T-helper 2 cell treated with Interferon-gamma antibody and Interleukin-4, amounts not matched to agents 5 μg/mL and 100 μg/mL, for 36 hours (primary cell): ENCODE results near the gene CS.
A peak's percentile ranks its signal among the peaks of the same experiment; 100 is the strongest.
"Not testable (repeated sequence)": the region's sequence is repeated elsewhere in the genome, so short reads cannot be mapped to it uniquely, and the experiment has no call there.

Source experiments
- DNase-seq: peaks from one replicate; pipeline ENCODE4 v3.0.0; 2021; ENCODE audit warnings: low spot score
- H3K27ac Mint-ChIP-seq: one replicate; pipeline ENCODE4 v1.8.0; 2021; ENCODE audit warnings: mild to moderate bottlenecking, mixed read lengths
- H3K27me3 Mint-ChIP-seq: one replicate; pipeline ENCODE4 v1.8.0; 2021; ENCODE audit warnings: low read depth, mixed read lengths
- H3K36me3 Mint-ChIP-seq: one replicate; pipeline ENCODE4 v1.8.0; 2021; ENCODE audit warnings: low read depth, mixed read lengths
- H3K4me1 Mint-ChIP-seq: one replicate; pipeline ENCODE4 v1.8.0; 2021; ENCODE audit warnings: low read depth, mixed read lengths
- H3K4me3 Mint-ChIP-seq: one replicate; pipeline ENCODE4 v1.8.0; 2022; ENCODE audit warnings: mild to moderate bottlenecking, moderate library complexity, mixed read lengths
- H3K9me3 Mint-ChIP-seq: one replicate; pipeline ENCODE4 v1.8.0; 2021; ENCODE audit warnings: mixed read lengths

CS gene

GRCh38 chr12:56333197-56333678 lies 33.1 kb upstream of the CS start:
- H3K9me3 Mint-ChIP-seq, result no peaks in the 10 kb centered on the region
- H3K27me3 Mint-ChIP-seq, result no peaks in the 10 kb centered on the region
- H3K27ac Mint-ChIP-seq, result peak overlapping the region; percentile 99
- DNase-seq, result no peak
- peak overlapping the region; percentile 92 for H3K4me3 Mint-ChIP-seq
- H3K36me3 Mint-ChIP-seq, result peaks cover 6% of the 10 kb centered on the region
- peaks cover 23% of the 10 kb centered on the region for H3K4me1 Mint-ChIP-seq

- H3K4me3 Mint-ChIP-seq, result peak overlapping the region; percentile 92
- DNase-seq, result no peak
- H3K4me1 Mint-ChIP-seq, result peaks cover 19% of the 10 kb centered on the region
- H3K9me3 Mint-ChIP-seq, result no peaks in the 10 kb centered on the region
- H3K27me3 Mint-ChIP-seq, result no peaks in the 10 kb centered on the region
- peaks cover 8% of the 10 kb centered on the region for H3K36me3 Mint-ChIP-seq
- peak overlapping the region; percentile 99 for H3K27ac Mint-ChIP-seq
Measured at GRCh38 chr12:56332512-56333196, 32.5 kb upstream of the CS start.

GRCh38 chr12:56330936-56331490 lies 30.9 kb upstream of the CS start:
- H3K4me3 Mint-ChIP-seq, result no peak overlapping the region
- DNase-seq, result no peak
- H3K4me1 Mint-ChIP-seq, result peaks cover 12% of the 10 kb centered on the region
- H3K9me3 Mint-ChIP-seq, result no peaks in the 10 kb centered on the region
- peaks cover 16% of the 10 kb centered on the region for H3K36me3 Mint-ChIP-seq
- H3K27me3 Mint-ChIP-seq, result no peaks in the 10 kb centered on the region
- no peak overlapping the region for H3K27ac Mint-ChIP-seq

- no peak for DNase-seq
- H3K27ac Mint-ChIP-seq, result no peak overlapping the region
- H3K4me3 Mint-ChIP-seq, result no peak overlapping the region
- H3K36me3 Mint-ChIP-seq, result peaks cover 29% of the 10 kb centered on the region
- no peaks in the 10 kb centered on the region for H3K27me3 Mint-ChIP-seq
- no peaks in the 10 kb centered on the region for H3K9me3 Mint-ChIP-seq
- H3K4me1 Mint-ChIP-seq, result peaks cover 2% of the 10 kb centered on the region
Measured at GRCh38 chr12:56326533-56326932, 26.4 kb upstream of the CS start.

GRCh38 chr12:56326126-56326525 lies 26.0 kb upstream of the CS start:
- H3K27me3 Mint-ChIP-seq, result no peaks in the 10 kb centered on the region

GRCh38 chr12:56324206-56324605 lies 24.1 kb upstream of the CS start:
- no peak overlapping the region for H3K27ac Mint-ChIP-seq
- H3K27me3 Mint-ChIP-seq, result no peaks in the 10 kb centered on the region
- H3K9me3 Mint-ChIP-seq, result no peaks in the 10 kb centered on the region
- no peak overlapping the region for H3K4me3 Mint-ChIP-seq
- no peak for DNase-seq
- peaks cover 33% of the 10 kb centered on the region for H3K36me3 Mint-ChIP-seq
- no peaks in the 10 kb centered on the region for H3K4me1 Mint-ChIP-seq

More at GRCh38 chr12:56326126-56326525, 26.0 kb upstream of the CS start:
- Mint-ChIP-seq H3K4me1 (no peaks in the 10 kb centered on the region), H3K4me3 (no peak overlapping the region), H3K9me3 (no peaks in the 10 kb centered on the region), H3K36me3 (peaks cover 29% of the 10 kb centered on the region), H3K27ac (no peak overlapping the region)
- DNase-seq, result no peak

- H3K4me3 Mint-ChIP-seq, H3K27ac Mint-ChIP-seq, H3K4me1 Mint-ChIP-seq, H3K9me3 Mint-ChIP-seq, H3K27me3 Mint-ChIP-seq, DNase-seq: not testable (repeated sequence)
- H3K36me3 Mint-ChIP-seq, result peaks cover 31% of the 10 kb centered on the region
Measured at GRCh38 chr12:56321610-56322009, 21.5 kb upstream of the CS start.

GRCh38 chr12:56321027-56321426 lies 20.9 kb upstream of the CS start:
- peaks cover 28% of the 10 kb centered on the region for H3K36me3 Mint-ChIP-seq
- H3K27me3 Mint-ChIP-seq, result no peaks in the 10 kb centered on the region
- no peaks in the 10 kb centered on the region for H3K9me3 Mint-ChIP-seq
- H3K4me1 Mint-ChIP-seq, result peaks cover 9% of the 10 kb centered on the region
- H3K4me3 Mint-ChIP-seq, result no peak overlapping the region
- no peak overlapping the region for H3K27ac Mint-ChIP-seq
- DNase-seq, result no peak

GRCh38 chr12:56317675-56318074 lies 17.5 kb upstream of the CS start:
- Mint-ChIP-seq H3K27ac (no peak overlapping the region), H3K36me3 (peaks cover 18% of the 10 kb centered on the region), H3K9me3 (no peaks in the 10 kb centered on the region), H3K4me1 (peaks cover 12% of the 10 kb centered on the region), H3K27me3 (no peaks in the 10 kb centered on the region), H3K4me3 (no peak overlapping the region)
- DNase-seq, result no peak

- H3K4me1 Mint-ChIP-seq, result peaks cover 12% of the 10 kb centered on the region
Measured at GRCh38 chr12:56315622-56316473, 15.7 kb upstream of the CS start, which contains the start of gene CNPY2. CNPY2 (minus strand) TSS chr12:56315988; CDS start chr12:56315217, 771 bp downstream.

GRCh38 chr12:56315249-56315621 lies 15.1 kb upstream of the CS start:
- no peak for DNase-seq
- Mint-ChIP-seq H3K27ac (peak overlapping the region; percentile 92), H3K4me3 (peak overlapping the region; percentile 97), H3K4me1 (peaks cover 12% of the 10 kb centered on the region), H3K9me3 (no peaks in the 10 kb centered on the region), H3K27me3 (no peaks in the 10 kb centered on the region), H3K36me3 (peaks cover 22% of the 10 kb centered on the region)

More at GRCh38 chr12:56315622-56316473, 15.7 kb upstream of the CS start, which contains the start of gene CNPY2:
- Mint-ChIP-seq H3K27me3 (no peaks in the 10 kb centered on the region), H3K4me3 (peak within 1 kb of the TSS; percentile 97), H3K27ac (peak within 1 kb of the TSS; percentile 92), H3K9me3 (no peaks in the 10 kb centered on the region), H3K36me3 (peaks cover 21% of the 10 kb centered on the region)
- DNase-seq, result peak; percentile 88

GRCh38 chr12:56311003-56311402 lies 10.9 kb upstream of the CS start:
- DNase-seq, result no peak
- peaks cover 3% of the 10 kb centered on the region for H3K4me1 Mint-ChIP-seq
- no peaks in the 10 kb centered on the region for H3K9me3 Mint-ChIP-seq
- H3K4me3 Mint-ChIP-seq, result no peak overlapping the region
- H3K27ac Mint-ChIP-seq, result no peak overlapping the region
- peaks cover 18% of the 10 kb centered on the region for H3K36me3 Mint-ChIP-seq
- H3K27me3 Mint-ChIP-seq, result no peaks in the 10 kb centered on the region

GRCh38 chr12:56308714-56309113 lies 8.6 kb upstream of the CS start:
- no peaks in the 10 kb centered on the region for H3K4me1 Mint-ChIP-seq
- no peak for DNase-seq
- H3K27ac Mint-ChIP-seq, result no peak overlapping the region
- no peaks in the 10 kb centered on the region for H3K9me3 Mint-ChIP-seq
- no peak overlapping the region for H3K4me3 Mint-ChIP-seq
- peaks cover 10% of the 10 kb centered on the region for H3K36me3 Mint-ChIP-seq
- H3K27me3 Mint-ChIP-seq, result no peaks in the 10 kb centered on the region
